Thyroid gland (tissue), 4 donors: Measurements from ENCODE around the gene SHF. TPM values are rescaled to one million over a fixed set of nuclear protein-coding genes. Genes with fewer than 3 reads are reported as not detected.

Experiments
- DNase-seq, 2 donors: peaks; one replicate each; pipeline ENCODE4 v3.0.0-alpha.2; 2019
- H3K27ac ChIP-seq, 3 donors: fragments of 200-600 bp; sonication (generic); 1 replicate in 2 of 3; 2 replicates in 1 of 3; pipeline ENCODE4 v1.5.1; 2016 to 2019; ENCODE audit warnings: mild to moderate bottlenecking in 1 of 3, moderate library complexity in 1 of 3
- H3K27me3 ChIP-seq: fragments of 200-600 bp; sonication (generic); one replicate; pipeline ENCODE4 v1.5.1; 2019
- H3K36me3 ChIP-seq, 2 donors: fragments of 200-600 bp; sonication (generic); one replicate each; pipeline ENCODE4 v1.5.1; 2016 to 2019
- H3K4me1 ChIP-seq, 2 donors: fragments of 200-600 bp; sonication (generic); one replicate each; pipeline ENCODE4 v1.5.1; 2017 to 2019
- H3K4me3 ChIP-seq, 3 donors: fragments of 200-600 bp; sonication (generic); replicated peaks in 1 of 3; 1 replicate in 2 of 3; 2 replicates in 1 of 3; pipeline ENCODE4 v1.5.1; 2016; ENCODE audit warnings: mild to moderate bottlenecking in 1 of 3
- H3K9me3 ChIP-seq: fragments of 200-600 bp; sonication (generic); one replicate; pipeline ENCODE4 v1.5.1; 2017
- POLR2A ChIP-seq, 2 donors: fragments of 450-650 bp; IDR thresholded peaks; one replicate each; pipeline ENCODE4 v1.6.1; 2017; ENCODE audit warnings: antibody characterized with exemption in 2 of 2, mild to moderate bottlenecking in 2 of 2, moderate library complexity in 1 of 2
- WGBS, 2 donors: methylation state at CpG; one replicate each; pipeline ENCODE4 v1.1.5; 2017; 5-methylcytosine and 5-hydroxymethylcytosine counted together
- intact Hi-C: fragments of 100-400 bp; cut with DNase I; formaldehyde crosslinking; loops from one replicate; pipeline ENCODE4 v1.15.1; 2023
- total RNA-seq, 4 donors: library from RNA; depleted of rRNA; stranded (reverse); fragments of >200 nt; gene quantifications; one replicate each; pipeline ENCODE4 v1.2.3, GENCODE V29; 2016
- TF ChIP-seq, protein P1 (sequence below), 6 experiments: fragments of 200-600 bp in 3 of 6; fragments of 450-650 bp in 3 of 6; sonication (generic) in 3 of 6; IDR thresholded peaks; one replicate each; pipeline ENCODE4 v1.5.1; 2016 to 2019; ENCODE audit warnings: antibody characterized with exemption in 6 of 6, mild to moderate bottlenecking in 2 of 6, inconsistent platforms in 1 of 6, moderate library complexity in 1 of 6

The SHF gene
- total RNA-seq, 4 donors from 2014 or later = 8.0 to 15.9 (median 8.7) TPM

DNA sequence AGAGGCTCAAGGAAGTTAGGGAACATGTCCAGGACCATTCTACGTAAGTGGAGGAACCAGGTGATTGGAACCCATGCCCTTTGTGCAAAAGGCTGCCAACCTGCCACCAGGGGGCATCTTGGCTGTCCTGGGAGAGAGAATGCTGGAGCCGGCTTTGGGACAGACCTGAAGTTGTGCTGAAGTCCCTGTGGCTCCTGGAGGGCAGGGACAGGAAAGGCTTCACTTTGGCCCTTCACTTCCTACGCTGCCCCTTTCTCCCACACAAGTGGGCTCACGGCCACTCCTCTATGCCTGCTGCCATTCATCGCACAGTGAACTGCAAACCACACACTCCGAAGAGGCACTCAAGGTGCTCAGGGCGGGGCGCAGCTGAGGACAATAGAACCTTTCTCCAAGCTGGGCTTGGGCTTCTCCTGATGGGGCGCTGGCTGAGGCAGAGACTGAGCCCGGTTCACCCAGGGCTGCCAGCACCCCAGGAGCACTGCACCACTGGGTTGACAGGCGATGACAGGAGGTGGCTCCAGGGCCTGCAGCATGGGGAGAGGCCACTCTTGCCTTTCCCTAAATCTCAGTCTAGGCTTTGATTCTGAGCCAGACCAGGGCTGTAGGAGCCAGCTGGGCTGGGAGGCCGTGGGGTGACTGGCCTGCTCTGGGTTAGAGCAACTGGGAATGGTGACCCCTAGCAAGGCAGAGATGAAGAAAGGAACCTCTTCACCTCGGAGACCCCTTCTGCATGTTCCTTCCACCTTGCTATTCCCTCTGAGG lies 8.4 kb downstream of the SHF start:
- Histone ChIP-seq H3K27me3 (no peaks in the 10 kb centered on the region), H3K4me3 (no peak overlapping the region), H3K9me3 (no peaks in the 10 kb centered on the region), H3K4me1 (peaks cover 14 to 16% of the 10 kb centered on the region in 2 donors), H3K27ac (peak overlapping the region in 2 of 3 donors; percentile 19 to 48), H3K36me3 (no peaks in the 10 kb centered on the region)
- WGBS, 2 donors = 37 to 56% methylated on average over 8 to 11 of the region's 13 CpGs
- TF ChIP-seq POLR2A (IDR thresholded peaks at IDR 0.05) = no peak
- TF ChIP-seq, protein P1, sequence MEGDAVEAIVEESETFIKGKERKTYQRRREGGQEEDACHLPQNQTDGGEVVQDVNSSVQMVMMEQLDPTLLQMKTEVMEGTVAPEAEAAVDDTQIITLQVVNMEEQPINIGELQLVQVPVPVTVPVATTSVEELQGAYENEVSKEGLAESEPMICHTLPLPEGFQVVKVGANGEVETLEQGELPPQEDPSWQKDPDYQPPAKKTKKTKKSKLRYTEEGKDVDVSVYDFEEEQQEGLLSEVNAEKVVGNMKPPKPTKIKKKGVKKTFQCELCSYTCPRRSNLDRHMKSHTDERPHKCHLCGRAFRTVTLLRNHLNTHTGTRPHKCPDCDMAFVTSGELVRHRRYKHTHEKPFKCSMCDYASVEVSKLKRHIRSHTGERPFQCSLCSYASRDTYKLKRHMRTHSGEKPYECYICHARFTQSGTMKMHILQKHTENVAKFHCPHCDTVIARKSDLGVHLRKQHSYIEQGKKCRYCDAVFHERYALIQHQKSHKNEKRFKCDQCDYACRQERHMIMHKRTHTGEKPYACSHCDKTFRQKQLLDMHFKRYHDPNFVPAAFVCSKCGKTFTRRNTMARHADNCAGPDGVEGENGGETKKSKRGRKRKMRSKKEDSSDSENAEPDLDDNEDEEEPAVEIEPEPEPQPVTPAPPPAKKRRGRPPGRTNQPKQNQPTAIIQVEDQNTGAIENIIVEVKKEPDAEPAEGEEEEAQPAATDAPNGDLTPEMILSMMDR (IDR thresholded peaks at IDR 0.05) = peak; percentile 31 to 65 (median 58)
- intact Hi-C loops = no loop called here
- DNase-seq = peak; percentile 73 to 90

DNA sequence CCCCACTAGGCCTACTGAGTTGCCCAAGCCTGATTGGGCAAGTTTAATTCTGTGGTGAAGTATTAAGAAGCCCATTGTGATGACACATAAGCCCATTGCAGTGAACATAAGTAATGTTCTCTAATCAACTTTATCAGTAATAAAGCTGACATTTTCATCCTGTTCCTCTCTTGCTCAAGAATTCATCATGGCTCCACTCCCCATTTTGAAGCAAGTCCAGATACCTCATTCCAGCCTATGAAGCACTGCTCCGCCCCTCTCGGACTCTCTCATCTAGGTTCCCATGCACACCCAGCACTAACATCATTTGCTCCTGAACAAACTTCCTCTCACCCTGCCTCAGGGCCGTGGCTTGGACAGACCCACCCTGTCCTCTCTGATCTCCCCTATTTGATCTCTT lies 10.5 kb downstream of the SHF start:
- intact Hi-C loops = no loop called here
- Histone ChIP-seq H3K9me3 (no peaks in the 10 kb centered on the region), H3K27me3 (no peaks in the 10 kb centered on the region), H3K36me3 (no peaks in the 10 kb centered on the region), H3K4me3 (no peak overlapping the region), H3K27ac (no peak overlapping the region), H3K4me1 (peaks cover 14 to 16% of the 10 kb centered on the region in 2 donors)
- no peak for TF ChIP-seq POLR2A (IDR thresholded peaks at IDR 0.05)
- TF ChIP-seq, protein P1 (IDR thresholded peaks at IDR 0.05) = no peak
- WGBS, 2 donors = 95 to 96% methylated on average over 3 of the region's 3 CpGs
- no peak for DNase-seq

DNA sequence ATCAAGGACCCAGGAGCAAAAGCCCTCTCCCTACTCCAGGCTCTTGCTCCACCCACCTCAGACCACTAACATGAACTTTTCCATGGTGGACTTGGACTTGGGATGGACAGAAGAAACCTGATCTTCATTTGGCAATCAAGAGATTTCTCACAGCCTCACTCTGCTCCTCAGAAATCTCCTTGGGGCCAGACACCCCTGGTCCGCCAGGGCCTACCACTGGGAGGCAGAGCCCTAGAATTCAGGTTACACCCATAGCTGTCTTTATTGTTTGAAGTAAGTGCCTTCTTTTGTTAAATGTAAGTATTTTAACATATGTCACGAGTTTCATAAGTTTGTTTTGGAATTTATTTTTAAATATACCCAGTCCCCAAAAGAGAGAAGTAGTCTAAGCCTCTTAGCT lies 13.2 kb downstream of the SHF start:
- H3K9me3 ChIP-seq = no peaks in the 10 kb centered on the region
- WGBS, 2 donors = 90 to 98% methylated on average over 2 of the region's 2 CpGs

DNA sequence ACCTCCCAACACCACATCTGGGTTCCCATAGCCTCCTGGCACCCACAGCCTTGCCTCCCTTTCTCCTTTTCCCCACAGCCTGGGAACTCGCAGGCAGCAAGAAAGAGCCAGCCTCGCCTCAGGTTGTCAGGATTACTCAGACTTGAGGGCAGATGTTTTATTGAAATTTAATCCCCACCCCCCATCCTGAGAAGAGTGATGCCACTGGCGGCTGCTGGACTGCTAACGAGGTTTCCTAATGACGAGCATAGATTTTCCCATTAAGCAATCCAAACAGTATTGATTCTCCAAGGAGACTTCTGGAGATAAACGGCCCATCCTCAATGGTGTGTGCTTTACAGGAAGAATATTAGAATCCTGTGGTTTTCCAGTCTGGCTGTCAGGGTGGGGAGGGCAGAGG lies 13.7 kb downstream of the SHF start:
- no peak overlapping the region for H3K4me3 ChIP-seq
- no peaks in the 10 kb centered on the region for H3K9me3 ChIP-seq
- TF ChIP-seq, protein P1 (IDR thresholded peaks at IDR 0.05) = no peak
- no peak for TF ChIP-seq POLR2A (IDR thresholded peaks at IDR 0.05)
- DNase-seq = no peak
- H3K27me3 ChIP-seq = no peaks in the 10 kb centered on the region
- intact Hi-C loops = no loop called here
- H3K4me1 ChIP-seq = peaks cover 2 to 3% of the 10 kb centered on the region in 2 donors
- no peak overlapping the region for H3K27ac ChIP-seq
- 90 to 91% methylated on average over 6 of the region's 6 CpGs for WGBS, 2 donors
- H3K36me3 ChIP-seq = no peaks in the 10 kb centered on the region

More for the DNA sequence above, 13.2 kb downstream of the SHF start:
- no peaks in the 10 kb centered on the region for H3K27me3 ChIP-seq
- H3K4me1 ChIP-seq = peaks cover 7 to 8% of the 10 kb centered on the region in 2 donors
- intact Hi-C loops = no loop called here
- no peak for DNase-seq
- TF ChIP-seq, protein P1 (IDR thresholded peaks at IDR 0.05) = no peak
- no peak for TF ChIP-seq POLR2A (IDR thresholded peaks at IDR 0.05)
- H3K4me3 ChIP-seq = no peak overlapping the region
- no peak overlapping the region for H3K27ac ChIP-seq
- H3K36me3 ChIP-seq = no peaks in the 10 kb centered on the region

DNA sequence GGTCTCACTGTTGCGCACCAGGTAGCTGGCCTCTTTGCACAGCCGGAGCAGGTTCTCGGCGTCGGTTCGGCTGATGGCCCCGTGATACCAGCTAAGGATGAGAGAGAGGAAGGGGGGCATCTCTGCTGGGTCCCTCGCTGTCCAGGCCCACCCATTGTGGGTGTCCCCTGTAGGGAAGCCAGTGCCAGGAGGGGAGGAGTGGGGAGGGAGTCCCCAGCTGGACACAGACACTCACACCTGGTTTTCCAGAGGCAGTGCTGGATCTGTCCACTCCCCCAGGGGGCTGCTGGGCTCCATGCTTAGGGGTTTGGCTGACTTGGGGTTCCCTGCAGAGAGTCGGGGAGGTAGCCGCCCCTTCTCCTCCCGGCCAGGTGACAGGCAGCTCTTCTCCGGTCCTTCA lies 15.9 kb downstream of the SHF start:
- TF ChIP-seq POLR2A (IDR thresholded peaks at IDR 0.05) = no peak
- TF ChIP-seq, protein P1 (IDR thresholded peaks at IDR 0.05) = no peak
- no peaks in the 10 kb centered on the region for H3K27me3 ChIP-seq
- H3K36me3 ChIP-seq = no peaks in the 10 kb centered on the region
- 94 to 98% methylated on average over 12 of the region's 12 CpGs for WGBS, 2 donors
- no peak overlapping the region for H3K27ac ChIP-seq
- intact Hi-C loops = no loop called here
- no peak for DNase-seq
- H3K4me1 ChIP-seq = peaks cover 0 to 10% of the 10 kb centered on the region in 2 donors
- no peaks in the 10 kb centered on the region for H3K9me3 ChIP-seq
- no peak overlapping the region for H3K4me3 ChIP-seq
